NCI-H128 (cell line): ENCODE results near the gene CTXN1.

ENCODE experiments used
- DNase-seq: peaks from one replicate; lab custom pipeline; 2025; ENCODE audit not compliant: unreplicated experiment; lab: John Stamatoyannopoulos, UW

CTXN1 gene

GRCh38 chr19:7877249-7877836 is 48.6 kb downstream of the CTXN1 start:
- no peak for DNase-seq

- DNase-seq, result no peak
Measured at GRCh38 chr19:7874897-7875273, 51.0 kb downstream of the CTXN1 start.
